Measurements from ENCODE around the gene PRKCD.

The PRKCD gene

GRCh38 chr3:53169832-53170324, 8.9 kb downstream of the PRKCD start:
- ChIA-PET CTCF (interaction anchor here (0.6 to 3.0 kb wide), 5 partner anchors 12 to 38 kb away, joined by 3 to 7 read pairs (median 3); no protein-coding TSS in a partner anchor), POLR2A (no interaction called here)
- H3K4me3 ChIP-seq (ENCODE audit: low read depth, low read length) = no peak overlapping the region
- TF ChIP-seq, protein P1, sequence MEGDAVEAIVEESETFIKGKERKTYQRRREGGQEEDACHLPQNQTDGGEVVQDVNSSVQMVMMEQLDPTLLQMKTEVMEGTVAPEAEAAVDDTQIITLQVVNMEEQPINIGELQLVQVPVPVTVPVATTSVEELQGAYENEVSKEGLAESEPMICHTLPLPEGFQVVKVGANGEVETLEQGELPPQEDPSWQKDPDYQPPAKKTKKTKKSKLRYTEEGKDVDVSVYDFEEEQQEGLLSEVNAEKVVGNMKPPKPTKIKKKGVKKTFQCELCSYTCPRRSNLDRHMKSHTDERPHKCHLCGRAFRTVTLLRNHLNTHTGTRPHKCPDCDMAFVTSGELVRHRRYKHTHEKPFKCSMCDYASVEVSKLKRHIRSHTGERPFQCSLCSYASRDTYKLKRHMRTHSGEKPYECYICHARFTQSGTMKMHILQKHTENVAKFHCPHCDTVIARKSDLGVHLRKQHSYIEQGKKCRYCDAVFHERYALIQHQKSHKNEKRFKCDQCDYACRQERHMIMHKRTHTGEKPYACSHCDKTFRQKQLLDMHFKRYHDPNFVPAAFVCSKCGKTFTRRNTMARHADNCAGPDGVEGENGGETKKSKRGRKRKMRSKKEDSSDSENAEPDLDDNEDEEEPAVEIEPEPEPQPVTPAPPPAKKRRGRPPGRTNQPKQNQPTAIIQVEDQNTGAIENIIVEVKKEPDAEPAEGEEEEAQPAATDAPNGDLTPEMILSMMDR (IDR thresholded peaks at IDR 0.05; ENCODE audit: insufficient read depth, low read length, missing control alignments) = no peak
- no peak for DNase-seq (ENCODE audit: low read depth, low spot score)

GRCh38 chr3:53170325-53171063, 9.5 kb downstream of the PRKCD start:
- no peak for DNase-seq (ENCODE audit: low read depth, low spot score)
- ChIA-PET CTCF (interaction anchor here (0.6 to 1.1 kb wide), 4 partner anchors 12 to 38 kb away, joined by 3 to 6 read pairs (median 3); no protein-coding TSS in a partner anchor), POLR2A (no interaction called here)
- TF ChIP-seq, protein P1 (IDR thresholded peaks at IDR 0.05; ENCODE audit: insufficient read depth, low read length, missing control alignments) = no peak
- H3K4me3 ChIP-seq (ENCODE audit: low read depth, low read length) = no peak overlapping the region

DNA sequence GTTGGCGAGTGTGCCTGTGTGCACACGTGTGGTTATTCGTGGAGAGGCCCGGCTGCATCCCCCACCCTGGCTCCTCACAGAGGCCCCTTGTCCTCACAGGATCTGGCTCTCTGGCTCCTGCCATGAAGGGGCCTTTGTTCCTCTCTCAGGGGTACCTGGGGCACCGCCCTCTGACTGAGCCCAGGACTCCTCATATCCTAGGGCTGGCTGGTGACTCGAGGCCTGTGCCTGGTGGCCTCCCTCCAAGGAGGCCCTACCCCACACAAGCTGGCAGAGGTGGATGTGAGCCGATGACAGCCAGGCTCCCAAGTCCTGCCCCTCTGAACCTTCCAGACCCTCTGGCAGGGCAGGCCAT, 10.0 kb downstream of the PRKCD start:
- TF ChIP-seq, protein P1 (IDR thresholded peaks at IDR 0.05; ENCODE audit: insufficient read depth, low read length, missing control alignments) = no peak
- CTCF ChIA-PET = no interaction called here
- DNase-seq (ENCODE audit: low read depth, low spot score) = no peak
- H3K4me3 ChIP-seq (ENCODE audit: low read depth, low read length) = no peak overlapping the region
- POLR2A ChIA-PET = no interaction called here

DNA sequence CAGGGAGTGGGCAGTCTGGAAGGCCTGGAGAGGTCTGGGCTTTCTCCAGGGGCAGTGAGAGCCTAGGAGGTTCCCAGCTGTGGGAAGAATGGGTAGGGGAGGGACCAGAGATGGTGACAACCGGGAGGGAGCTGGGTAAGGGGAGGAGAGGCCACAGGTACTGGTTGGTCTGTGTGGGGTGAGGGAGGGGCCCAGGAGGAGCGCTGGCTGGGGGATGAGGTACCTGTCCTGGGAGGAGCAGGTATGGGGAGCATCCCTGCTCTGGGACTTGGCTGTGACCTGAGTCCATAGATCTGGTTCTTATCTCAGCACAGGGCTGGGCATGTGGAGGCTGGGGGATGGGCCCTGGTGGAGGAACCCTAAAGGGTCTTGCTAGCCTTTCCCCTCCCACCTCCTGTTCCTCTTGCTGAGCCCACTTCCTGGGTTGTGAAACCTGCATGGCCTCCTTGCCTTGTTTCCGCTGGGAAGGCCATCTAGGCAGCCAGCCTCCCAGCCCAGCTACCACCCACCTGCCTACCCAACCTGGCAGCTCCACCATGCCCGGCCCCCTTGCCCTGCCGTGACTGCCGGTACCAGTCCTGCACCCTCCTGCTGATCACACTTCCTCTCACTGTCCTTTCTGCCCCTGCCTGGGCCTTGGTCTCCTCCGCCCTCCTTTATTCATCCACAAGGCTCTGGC, 11.0 kb downstream of the PRKCD start:
- ChIA-PET POLR2A (no interaction called here), CTCF (no interaction called here)
- TF ChIP-seq, protein P1 (IDR thresholded peaks at IDR 0.05; ENCODE audit: insufficient read depth, low read length, missing control alignments) = no peak
- DNase-seq (ENCODE audit: low read depth, low spot score) = no peak
- no peak overlapping the region for H3K4me3 ChIP-seq (ENCODE audit: low read depth, low read length)

DNA sequence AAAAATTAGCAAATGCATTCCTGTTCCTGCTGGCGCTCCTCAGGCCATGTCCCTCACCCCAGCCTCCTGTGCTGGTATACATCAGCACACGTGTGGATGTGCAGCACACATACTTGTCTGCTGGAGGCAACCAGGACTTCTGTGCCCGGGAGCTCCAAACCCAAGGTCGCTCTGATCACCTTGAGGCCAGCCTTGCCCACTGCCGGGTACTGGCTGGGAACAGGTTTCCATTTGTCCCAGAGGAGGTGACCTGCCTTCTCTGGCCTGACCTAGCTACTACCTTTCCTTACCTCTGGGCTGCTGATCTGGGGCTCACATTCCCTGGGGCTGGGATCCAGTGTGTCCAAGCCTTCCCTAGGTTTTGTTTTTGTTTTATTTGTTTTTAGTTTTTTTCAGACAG, 12.1 kb downstream of the PRKCD start:
- CTCF ChIA-PET = interaction anchor here (1.3 kb wide), 1 partner anchor 39 kb away, joined by 5 read pairs; no protein-coding TSS in a partner anchor
- no peak for DNase-seq (ENCODE audit: low read depth, low spot score)
- H3K4me3 ChIP-seq (ENCODE audit: low read depth, low read length) = no peak overlapping the region
- POLR2A ChIA-PET = no interaction called here
- TF ChIP-seq, protein P1 (IDR thresholded peaks at IDR 0.05; ENCODE audit: insufficient read depth, low read length, missing control alignments) = no peak
